ENCODE data around the gene TAS1R3. TPM values are rescaled to one million over a fixed set of nuclear protein-coding genes. Genes with fewer than 3 reads are reported as not detected.

The TAS1R3 gene
- total RNA-seq, 1 donor from 2014 or later = 0.28 TPM

- H3K4me3 Mint-ChIP-seq = peak overlapping the region; percentile 81
- no peak for DNase-seq
- H3K27me3 Mint-ChIP-seq = peaks cover 14% of the 10 kb centered on the region
- intact Hi-C loops (cut with micrococcal nuclease) = loop anchor here (2.0 kb wide), 3 partner anchors 24 to 50 kb away; partner anchors contain the start of genes AURKAIP1, CCNL2, CPTP and INTS11
- peaks cover 17% of the 10 kb centered on the region for H3K4me1 Mint-ChIP-seq
- H3K36me3 Mint-ChIP-seq (ENCODE audit: low read depth) = peaks cover 2% of the 10 kb centered on the region
- H3K9me3 Mint-ChIP-seq = no peaks in the 10 kb centered on the region
- no peak overlapping the region for H3K27ac Mint-ChIP-seq
These were observed 17.6 kb downstream of the TAS1R3 start for GRCh38 chr1:1348420-1349255.

GRCh38 chr1:1349256-1350012, 18.4 kb downstream of the TAS1R3 start, which contains the start of gene DVL1:
DVL1 (minus strand) TSS chr1:1349418; CDS start chr1:1349065, 353 bp downstream.
- peaks cover 2% of the 10 kb centered on the region for H3K36me3 Mint-ChIP-seq (ENCODE audit: low read depth)
- H3K27me3 Mint-ChIP-seq = peaks cover 20% of the 10 kb centered on the region
- H3K27ac Mint-ChIP-seq = no peak within 1 kb of the TSS
- intact Hi-C loops (cut with micrococcal nuclease) = loop anchor here (2.0 kb wide), 3 partner anchors 25 to 49 kb away; partner anchors contain the start of genes AURKAIP1, CCNL2, CPTP and INTS11
- no peaks in the 10 kb centered on the region for H3K9me3 Mint-ChIP-seq
- H3K4me3 Mint-ChIP-seq = peak within 1 kb of the TSS; percentile 81
- DNase-seq = peak; percentile 91
- H3K4me1 Mint-ChIP-seq = peaks cover 19% of the 10 kb centered on the region

GRCh38 chr1:1351511-1352427, 20.7 kb downstream of the TAS1R3 start:
- Mint-ChIP-seq H3K27ac (peak overlapping the region; percentile 73), H3K9me3 (no peaks in the 10 kb centered on the region), H3K4me3 (peak overlapping the region; percentile 80), H3K4me1 (peaks cover 16% of the 10 kb centered on the region), H3K36me3 (ENCODE audit: low read depth) (peaks cover 2% of the 10 kb centered on the region), H3K27me3 (peaks cover 20% of the 10 kb centered on the region)
- no peak for DNase-seq
- intact Hi-C loops (cut with micrococcal nuclease) = no loop called here

GRCh38 chr1:1352786-1353388, 21.8 kb downstream of the TAS1R3 start:
- Mint-ChIP-seq H3K9me3 (no peaks in the 10 kb centered on the region), H3K27me3 (peaks cover 25% of the 10 kb centered on the region), H3K36me3 (ENCODE audit: low read depth) (peaks cover 2% of the 10 kb centered on the region), H3K4me1 (peaks cover 6% of the 10 kb centered on the region), H3K27ac (no peak overlapping the region), H3K4me3 (no peak overlapping the region)
- no peak for DNase-seq
- intact Hi-C loops (cut with micrococcal nuclease) = no loop called here

GRCh38 chr1:1353389-1354151, 22.5 kb downstream of the TAS1R3 start:
- Mint-ChIP-seq H3K36me3 (ENCODE audit: low read depth) (peaks cover 2% of the 10 kb centered on the region), H3K4me3 (no peak overlapping the region), H3K4me1 (peaks cover 8% of the 10 kb centered on the region), H3K27me3 (peaks cover 26% of the 10 kb centered on the region), H3K9me3 (no peaks in the 10 kb centered on the region), H3K27ac (no peak overlapping the region)
- DNase-seq = no peak
- intact Hi-C loops (cut with micrococcal nuclease) = no loop called here

GRCh38 chr1:1354271-1355247, 23.5 kb downstream of the TAS1R3 start:
- H3K9me3 Mint-ChIP-seq = no peaks in the 10 kb centered on the region
- no peak for DNase-seq
- peaks cover 26% of the 10 kb centered on the region for H3K27me3 Mint-ChIP-seq
- intact Hi-C loops (cut with micrococcal nuclease) = no loop called here
- H3K27ac Mint-ChIP-seq = no peak overlapping the region
- H3K4me3 Mint-ChIP-seq = no peak overlapping the region
- H3K4me1 Mint-ChIP-seq = peaks cover 14% of the 10 kb centered on the region
- peaks cover 2% of the 10 kb centered on the region for H3K36me3 Mint-ChIP-seq (ENCODE audit: low read depth)

GRCh38 chr1:1355416-1355815, 24.3 kb downstream of the TAS1R3 start:
- H3K36me3 Mint-ChIP-seq (ENCODE audit: low read depth) = peaks cover 2% of the 10 kb centered on the region
- no peaks in the 10 kb centered on the region for H3K9me3 Mint-ChIP-seq
- no peak overlapping the region for H3K27ac Mint-ChIP-seq
- H3K4me3 Mint-ChIP-seq = no peak overlapping the region
- H3K4me1 Mint-ChIP-seq = peaks cover 14% of the 10 kb centered on the region
- intact Hi-C loops (cut with micrococcal nuclease) = no loop called here
- DNase-seq = no peak
- peaks cover 26% of the 10 kb centered on the region for H3K27me3 Mint-ChIP-seq

GRCh38 chr1:1356166-1356795, 25.2 kb downstream of the TAS1R3 start:
- intact Hi-C loops (cut with micrococcal nuclease) = no loop called here
- Mint-ChIP-seq H3K4me3 (no peak overlapping the region), H3K4me1 (peaks cover 14% of the 10 kb centered on the region), H3K27ac (no peak overlapping the region), H3K9me3 (no peaks in the 10 kb centered on the region), H3K27me3 (peaks cover 30% of the 10 kb centered on the region), H3K36me3 (ENCODE audit: low read depth) (peaks cover 2% of the 10 kb centered on the region)
- no peak for DNase-seq

- peaks cover 15% of the 10 kb centered on the region for H3K4me1 Mint-ChIP-seq
- peaks cover 31% of the 10 kb centered on the region for H3K27me3 Mint-ChIP-seq
- no peak overlapping the region for H3K4me3 Mint-ChIP-seq
- no peak overlapping the region for H3K27ac Mint-ChIP-seq
- DNase-seq = no peak
- no peaks in the 10 kb centered on the region for H3K9me3 Mint-ChIP-seq
- intact Hi-C loops (cut with micrococcal nuclease) = no loop called here
- peaks cover 2% of the 10 kb centered on the region for H3K36me3 Mint-ChIP-seq (ENCODE audit: low read depth)
These were observed 25.8 kb downstream of the TAS1R3 start for GRCh38 chr1:1356796-1357401.

- Mint-ChIP-seq H3K36me3 (ENCODE audit: low read depth) (no peaks in the 10 kb centered on the region), H3K27me3 (peaks cover 25% of the 10 kb centered on the region), H3K9me3 (no peaks in the 10 kb centered on the region), H3K4me3 (no peak overlapping the region), H3K27ac (no peak overlapping the region), H3K4me1 (peaks cover 12% of the 10 kb centered on the region)
- DNase-seq = no peak
- intact Hi-C loops (cut with micrococcal nuclease) = no loop called here
These were observed 26.9 kb downstream of the TAS1R3 start for GRCh38 chr1:1357871-1358432.
